ENCODE measurements around the gene MIF4GD.
"Not testable (repeated sequence)": the region's sequence is repeated elsewhere in the genome, so short reads cannot be mapped to it uniquely, and the experiment has no call there.

Gene MIF4GD

DNA sequence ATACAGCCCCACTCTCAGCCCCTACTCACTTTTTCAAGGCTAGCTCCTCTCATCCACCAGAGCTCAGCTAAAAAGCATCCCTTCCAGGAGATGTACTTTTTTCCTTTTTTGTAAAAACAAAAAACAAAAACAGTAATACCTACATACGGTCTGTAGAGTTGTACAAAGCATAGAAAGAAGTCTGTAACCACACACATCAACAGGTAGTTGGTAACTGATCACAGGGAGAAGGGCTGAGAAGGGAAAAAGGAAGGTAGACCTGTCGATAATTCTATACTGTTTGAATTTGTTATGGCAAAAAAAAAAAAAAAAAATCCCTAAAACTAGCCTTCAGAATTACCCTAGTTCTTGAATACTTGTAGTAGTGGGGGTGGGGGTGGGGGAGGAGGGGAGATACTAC is 17.3 kb upstream of the MIF4GD start:
- no peak for DNase-seq

DNA sequence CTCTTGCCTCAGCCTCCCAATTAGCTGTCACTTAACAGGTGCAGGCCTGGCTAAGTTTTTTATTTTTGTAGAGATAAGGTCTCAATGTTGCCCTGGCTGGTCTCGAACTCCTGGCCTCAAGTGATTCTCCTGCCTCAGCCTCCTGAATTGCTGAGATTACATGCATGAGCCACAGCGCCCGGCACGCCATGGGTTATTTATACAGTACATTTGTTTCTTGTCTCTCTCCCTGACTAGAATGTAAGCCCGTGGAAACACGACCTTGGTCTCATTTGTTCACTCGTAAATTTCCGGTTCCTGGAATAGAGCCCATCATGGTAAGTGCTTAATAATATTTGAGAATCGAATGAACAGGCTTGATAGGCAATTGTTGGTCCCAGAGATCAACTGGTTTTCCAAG is 16.2 kb upstream of the MIF4GD start:
- DNase-seq, result no peak

DNA sequence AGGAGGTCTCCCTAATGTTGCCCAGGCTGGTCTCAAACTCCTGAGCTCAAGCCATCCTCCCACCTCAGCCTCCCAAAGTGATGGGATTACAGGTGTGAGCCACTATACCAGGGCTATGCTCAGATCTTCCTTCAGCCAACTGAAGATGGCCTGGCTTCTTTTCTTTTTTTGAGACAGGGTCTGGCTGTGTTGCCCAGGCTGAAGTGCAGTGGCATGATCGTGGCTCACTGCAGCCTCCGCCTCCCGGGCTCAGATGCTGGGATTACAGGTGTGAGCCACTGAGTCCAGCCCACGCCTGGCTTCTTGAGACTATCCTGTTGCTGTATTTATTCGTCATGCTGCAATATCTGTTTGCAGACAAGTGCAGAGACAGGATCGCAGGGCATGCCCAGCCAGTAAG is 14.1 kb upstream of the MIF4GD start:
- DNase-seq, result no peak

DNA sequence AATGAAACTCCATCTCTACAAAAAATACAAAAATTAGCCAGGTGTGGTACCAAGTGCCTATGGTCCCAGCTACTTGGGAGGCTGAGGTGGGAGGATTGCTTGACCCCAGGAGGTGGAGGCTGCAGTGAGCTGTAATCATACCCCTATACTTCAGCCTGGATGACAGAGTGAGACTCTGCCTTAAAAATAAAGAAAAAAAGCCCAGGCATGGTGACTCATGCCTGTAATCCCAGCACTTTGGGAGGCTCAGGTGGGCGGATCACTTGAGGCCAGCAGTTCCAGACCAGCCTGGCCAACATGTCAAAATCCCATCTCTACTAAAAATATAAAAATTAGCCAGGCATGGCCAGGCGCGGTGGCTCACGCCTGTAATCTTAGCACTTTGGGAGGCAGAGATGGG is 9.2 kb upstream of the MIF4GD start:
- not testable (repeated sequence) for DNase-seq

DNA sequence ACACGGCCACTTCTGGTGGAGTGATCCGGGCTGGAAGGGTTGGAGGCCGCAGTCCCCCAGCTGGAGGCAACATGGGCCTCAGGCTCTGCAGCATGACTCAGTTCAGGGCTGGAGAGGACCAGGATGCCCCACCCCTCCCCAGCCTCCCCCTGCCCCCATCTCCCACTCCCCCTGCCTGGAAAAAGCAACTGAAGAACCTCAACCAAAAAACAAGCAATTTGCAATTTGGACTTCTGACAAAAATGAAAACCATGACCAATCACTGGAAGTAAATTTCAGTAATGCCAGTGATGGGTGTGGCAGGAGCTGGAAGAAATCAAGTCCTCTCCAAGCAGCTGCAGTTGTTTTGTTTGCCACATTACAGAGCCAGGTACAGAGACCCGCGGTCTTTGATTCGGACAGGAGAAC is 6.6 kb upstream of the MIF4GD start:
- DNase-seq, result no peak

DNA sequence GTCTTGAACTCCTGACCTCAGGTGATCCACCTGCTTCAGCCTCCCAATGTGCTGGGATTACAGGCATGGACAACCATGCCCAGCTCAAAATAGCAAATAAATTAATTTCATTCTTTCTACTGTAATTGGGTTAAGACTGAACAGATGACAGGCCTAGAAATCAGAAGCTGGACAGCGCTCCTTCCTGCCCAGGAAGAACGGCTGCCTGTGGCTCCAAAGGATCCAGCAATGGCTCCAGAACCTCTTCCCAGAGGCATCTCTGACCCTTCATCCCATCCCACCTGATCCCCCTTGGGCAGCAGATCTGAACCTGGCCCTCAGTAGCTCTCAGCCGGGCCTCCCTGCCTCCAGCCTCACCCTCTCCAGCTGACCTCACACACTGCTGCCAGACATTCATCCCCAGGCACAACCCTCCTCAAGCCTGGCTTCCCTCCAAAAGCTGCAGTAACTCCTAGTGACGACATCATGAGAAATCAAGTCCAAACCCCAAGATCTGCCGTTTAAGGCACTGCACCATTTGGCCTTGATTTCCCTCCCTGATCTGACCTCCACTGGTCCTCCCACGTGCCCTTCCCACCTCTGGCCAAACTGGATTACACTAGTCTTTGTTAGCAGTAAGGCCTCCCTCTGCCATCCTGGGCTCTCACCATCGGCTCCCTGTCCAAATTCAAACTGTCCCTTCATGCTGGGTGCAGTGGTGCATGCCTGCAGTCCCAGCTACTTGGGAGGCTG is 3.1 kb upstream of the MIF4GD start:
- DNase-seq, result no peak

DNA sequence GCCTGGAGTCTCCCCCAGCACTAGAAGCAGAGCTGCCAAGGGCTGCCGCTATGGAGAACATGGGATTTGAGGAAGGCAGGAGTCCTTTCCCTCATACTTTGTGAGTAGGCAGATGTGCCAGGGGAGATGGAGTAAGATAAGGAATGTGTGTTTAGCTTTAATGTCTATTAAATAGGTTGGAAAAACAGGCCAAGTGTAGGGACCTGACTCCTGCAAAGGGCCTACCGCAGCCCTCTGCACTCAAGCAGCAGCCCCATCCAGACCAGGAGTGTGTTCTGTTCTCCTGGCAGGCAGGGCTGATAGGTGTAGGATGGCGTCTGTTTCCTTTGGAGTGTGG is 1.8 kb upstream of the MIF4GD start:
- DNase-seq, result no peak

DNA sequence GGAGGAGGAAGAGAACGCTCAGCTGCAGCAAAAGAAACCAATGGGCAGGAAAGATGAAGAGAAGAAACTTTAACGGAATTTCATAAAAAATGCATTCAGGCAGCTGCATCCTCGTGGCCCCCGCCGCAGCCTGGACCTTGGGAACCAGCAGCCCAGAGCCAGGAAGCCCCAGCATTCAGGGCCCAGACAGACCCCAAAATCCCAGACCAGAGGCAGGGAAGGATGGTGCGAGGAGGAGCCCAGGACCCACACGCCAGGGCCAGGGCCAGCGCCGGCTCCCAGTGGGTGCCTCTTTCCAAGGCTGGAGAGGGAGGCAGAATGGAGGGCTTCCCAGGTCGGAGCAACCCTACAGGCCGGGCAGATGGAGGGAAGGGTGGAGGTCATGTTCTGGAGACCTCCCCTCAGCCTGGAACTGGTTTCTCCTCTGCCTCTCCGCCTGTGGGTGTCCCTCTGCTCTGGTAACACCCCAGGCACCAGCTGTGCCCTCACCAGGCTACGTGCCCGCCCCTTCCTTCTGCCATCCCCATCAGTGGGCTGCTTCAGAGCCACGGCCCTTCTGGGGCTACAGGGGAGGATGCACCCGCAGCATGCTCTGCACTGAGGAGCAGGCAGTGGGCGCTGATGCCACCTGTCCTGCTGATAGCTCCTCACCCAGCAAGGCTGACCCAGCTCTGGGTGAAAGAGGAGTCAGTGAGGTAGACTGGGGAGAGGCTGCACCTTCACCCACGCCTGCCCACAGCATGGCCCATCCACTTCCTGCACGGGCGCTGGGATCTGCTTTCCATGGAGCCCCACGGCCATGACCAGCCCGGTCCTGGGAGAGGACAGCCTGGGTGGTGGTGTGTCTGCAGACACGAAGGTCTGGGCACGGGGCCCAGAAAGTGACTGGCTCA is 1.2 kb upstream of the MIF4GD start:
- peak; percentile 26 to 36 for DNase-seq

DNA sequence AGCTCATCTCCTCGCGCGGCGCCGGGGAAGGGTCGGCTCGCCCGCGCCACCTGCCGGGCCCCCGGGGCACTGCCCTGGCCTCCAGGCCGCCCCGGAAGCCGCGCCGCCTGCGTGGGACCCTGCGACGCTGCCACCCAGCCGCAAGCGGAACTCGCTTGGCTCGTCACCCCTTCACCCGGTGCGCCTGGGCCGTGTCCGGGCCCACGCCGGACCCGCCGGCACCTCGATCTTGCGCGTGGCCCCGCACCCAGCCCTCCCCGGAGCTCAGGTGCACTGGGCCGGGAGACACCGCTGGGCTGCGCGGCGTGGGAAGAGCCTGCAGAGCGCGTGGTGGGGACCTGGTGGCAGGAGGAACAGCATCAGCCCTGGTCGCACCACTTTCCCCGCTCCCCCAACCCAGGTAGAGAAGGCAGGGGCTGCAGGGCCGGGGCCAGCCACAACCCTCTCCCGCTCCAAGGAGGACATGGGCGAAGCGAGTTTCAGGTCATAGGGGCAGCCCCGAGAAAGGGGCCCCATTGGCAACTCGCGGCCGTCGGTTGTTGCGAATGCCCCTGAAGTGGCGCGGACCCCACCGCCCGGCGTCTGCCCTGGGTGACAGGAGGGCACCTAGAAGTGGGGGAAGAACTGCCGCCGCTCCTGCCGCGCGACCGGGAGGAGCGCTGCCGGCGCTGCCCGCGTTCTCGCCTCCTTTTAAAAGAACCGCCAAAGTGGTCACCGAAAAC is 363 bp upstream of the MIF4GD start:
- peak; percentile 84 to 87 for DNase-seq

DNA sequence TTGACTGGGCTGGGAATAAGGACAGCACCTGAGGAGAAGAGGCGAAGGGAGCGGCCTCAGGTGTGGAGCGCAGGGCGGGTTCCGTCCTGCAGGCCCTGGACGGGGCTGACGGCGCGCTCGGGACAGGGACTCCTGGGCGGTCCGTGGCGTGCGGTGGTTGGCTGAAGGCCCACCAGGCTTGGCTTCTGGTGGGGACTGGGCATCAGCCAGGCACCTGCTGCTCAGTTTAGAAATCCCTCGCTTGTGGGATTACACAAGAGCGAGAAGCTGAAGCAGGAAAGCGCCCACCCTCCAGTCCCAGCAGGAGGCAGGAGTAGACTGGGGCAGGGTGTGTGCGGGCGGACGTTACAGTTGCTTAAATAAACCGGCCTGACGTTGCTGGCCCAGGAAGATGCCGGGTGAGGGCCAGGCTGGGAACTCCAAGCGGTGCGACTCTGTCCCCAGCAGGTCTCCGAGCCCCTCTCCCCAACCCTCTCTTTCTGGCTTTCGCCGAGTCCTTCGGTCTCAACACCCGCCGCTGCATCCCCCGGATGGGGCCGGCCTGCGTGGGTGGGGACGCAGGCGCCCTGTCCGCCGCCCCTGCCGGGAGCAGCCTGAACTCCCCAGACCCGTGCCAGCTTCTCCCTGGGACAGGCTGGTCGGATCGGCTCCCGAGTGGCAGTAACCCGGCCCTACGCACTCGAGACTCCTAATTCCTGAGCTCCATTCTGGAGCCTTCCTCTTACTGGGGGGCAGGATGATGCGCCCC is 639 bp downstream of the MIF4GD start:
- peak; percentile 71 to 75 for DNase-seq

DNA sequence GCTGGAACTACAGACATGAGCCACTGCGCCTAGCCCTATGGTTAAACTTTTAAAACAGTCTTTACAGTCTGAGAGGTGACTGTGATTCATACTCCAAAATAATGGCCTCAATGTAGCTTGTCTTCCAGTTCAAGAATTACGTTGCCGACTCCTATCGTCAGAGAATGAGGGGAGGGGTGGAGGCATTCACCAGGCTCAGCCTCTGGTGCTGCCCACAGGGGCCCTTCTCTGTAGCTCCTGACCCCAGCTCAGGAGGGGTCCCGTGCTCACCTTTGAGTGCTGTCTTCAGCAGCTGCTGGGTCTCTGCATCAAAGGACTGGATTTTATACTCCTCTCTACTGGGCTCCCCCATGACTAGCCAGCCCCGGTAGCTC is 1.2 kb downstream of the MIF4GD start:
- DNase-seq, result no peak

DNA sequence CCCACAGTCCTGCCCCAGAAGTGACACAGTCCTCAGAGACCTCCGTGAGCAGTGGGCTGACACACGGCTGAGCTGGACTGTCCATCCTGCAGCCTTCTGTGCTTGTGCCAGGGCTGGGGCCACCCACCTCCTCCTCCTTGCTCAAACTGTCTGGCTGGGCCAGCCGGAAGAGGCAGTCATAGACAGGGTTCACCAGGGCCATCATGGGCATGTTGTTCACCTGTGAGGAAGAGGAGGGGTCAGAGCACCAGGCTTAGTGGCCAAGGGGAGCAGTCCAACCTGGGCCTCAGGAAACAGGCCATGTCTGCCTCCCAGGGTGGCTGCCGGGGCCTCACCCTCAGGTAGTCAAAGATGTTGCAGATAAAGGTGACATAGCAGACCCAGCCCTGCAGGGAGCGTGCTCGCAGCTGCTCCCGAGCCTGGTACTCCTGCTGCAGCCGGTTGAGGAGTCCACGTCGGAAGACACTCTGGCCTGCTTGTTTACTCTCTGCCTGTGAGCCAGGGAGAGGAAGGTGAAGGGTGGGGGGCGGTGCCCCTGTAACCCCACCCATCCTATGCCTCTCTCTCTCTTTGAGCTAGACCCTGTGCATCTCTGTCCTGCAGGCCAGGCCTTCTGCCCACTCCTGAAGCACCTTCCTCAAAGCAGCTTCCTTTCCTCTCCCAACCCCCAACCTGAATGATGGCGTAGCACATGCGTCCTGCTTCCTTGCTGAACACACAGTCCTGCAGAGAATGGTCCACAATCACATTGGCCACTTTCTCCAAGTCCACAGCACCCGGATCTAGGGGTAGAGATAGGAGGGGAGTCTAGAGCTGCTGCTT is 3.4 kb downstream of the MIF4GD start:
- DNase-seq, result no peak

DNA sequence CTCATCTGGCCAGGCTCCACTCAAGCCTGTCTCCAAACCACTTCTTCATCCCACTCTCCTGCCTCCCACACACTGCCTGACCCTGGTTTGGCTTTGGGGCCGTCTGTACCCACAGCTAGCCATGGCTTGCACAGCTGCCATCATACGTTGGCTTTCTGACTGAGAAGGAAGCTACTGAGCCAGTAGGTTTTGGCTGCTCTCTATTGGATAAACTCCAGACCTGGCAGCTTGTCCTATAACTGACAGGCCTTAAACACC is 3.9 kb downstream of the MIF4GD start:
- DNase-seq, result no peak

DNA sequence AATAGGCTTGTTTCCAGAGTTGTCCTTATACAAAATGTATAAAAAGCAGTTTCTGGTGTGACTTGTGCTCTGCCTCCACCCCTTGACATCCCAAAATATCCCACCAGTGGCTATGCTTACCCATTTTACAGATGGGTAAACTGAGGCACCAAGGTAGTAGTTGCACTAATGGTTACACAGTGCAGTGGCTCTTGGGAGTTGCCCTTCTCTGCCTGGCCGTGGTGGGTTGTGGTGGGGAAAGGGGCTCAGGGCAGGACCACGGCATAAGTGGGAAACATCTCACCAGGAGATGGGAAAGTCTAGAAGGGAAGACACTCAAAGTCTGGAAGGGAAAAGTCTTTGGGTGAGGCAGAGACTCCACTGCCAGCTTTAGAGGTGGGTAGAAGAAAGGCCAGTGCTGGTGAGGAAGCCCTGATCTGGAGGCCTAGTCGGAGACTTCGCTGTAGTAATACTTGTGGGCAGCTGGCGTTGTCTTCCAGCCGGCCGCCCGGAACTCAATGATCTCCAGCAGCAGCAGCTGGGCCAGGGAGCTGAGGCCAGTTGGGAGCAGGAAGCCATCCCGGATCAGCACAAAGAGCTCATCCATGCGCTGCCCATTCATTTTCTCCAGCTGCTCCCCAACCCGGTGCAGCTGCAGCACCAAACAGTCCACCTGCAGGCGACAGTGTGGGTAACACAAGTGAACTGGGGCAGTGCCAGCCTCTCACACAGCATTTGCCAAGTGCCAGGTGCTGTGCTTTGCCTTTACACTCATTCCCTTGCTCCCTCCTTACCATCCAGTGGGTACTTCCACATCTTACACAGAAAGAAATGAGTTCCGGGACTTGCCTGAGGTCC is 4.5 kb downstream of the MIF4GD start:
- no peak for DNase-seq

DNA sequence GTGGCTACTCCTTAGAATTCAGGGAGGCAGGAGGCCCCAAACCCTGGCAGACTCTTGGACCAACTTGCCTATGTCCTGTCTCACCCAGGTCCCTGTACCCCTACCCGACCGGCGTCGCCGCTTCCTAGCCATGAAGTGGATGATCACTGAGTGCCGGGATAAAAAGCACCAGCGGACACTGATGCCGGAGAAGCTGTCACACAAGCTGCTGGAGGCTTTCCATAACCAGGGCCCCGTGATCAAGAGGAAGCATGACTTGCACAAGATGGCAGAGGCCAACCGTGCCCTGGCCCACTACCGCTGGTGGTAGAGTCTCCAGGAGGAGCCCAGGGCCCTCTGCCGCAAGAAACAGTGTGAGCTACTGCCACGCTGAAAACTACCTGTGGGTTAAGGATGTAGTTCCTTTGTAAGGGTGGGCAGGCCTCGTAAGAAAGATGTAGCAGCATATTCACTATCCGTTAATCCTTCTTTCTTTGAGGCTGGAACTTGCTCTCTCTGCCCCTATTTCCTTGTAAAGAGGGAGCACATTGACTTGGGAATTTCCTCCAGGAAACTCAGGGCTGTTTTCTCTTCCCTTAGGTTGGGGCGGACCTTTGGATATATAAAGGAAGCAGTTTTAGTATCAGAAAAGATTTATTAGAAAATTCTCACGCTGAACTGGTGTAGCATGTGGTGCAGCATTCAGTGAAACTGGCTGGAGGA is 5.3 kb downstream of the MIF4GD start:
- no peak for DNase-seq

DNA sequence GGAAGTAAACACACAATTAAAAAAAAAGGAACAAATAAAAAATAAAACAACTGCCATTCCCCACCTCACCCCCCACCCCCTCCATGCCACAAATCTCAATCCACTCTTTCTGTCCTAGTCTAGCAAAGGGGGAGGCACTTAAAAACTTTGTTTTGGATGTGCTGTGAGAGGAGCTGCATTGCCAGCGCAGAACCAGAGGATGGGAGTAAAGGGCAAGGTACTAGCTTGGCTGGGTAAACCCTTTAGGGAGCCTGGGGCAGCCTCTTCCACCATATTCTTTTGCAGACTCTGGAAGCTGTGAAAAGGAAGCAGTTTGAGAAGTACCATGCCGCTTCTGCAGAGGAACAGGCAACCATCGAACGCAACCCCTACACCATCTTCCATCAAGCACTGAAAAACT is 8.0 kb downstream of the MIF4GD start:
- no peak for DNase-seq

DNA sequence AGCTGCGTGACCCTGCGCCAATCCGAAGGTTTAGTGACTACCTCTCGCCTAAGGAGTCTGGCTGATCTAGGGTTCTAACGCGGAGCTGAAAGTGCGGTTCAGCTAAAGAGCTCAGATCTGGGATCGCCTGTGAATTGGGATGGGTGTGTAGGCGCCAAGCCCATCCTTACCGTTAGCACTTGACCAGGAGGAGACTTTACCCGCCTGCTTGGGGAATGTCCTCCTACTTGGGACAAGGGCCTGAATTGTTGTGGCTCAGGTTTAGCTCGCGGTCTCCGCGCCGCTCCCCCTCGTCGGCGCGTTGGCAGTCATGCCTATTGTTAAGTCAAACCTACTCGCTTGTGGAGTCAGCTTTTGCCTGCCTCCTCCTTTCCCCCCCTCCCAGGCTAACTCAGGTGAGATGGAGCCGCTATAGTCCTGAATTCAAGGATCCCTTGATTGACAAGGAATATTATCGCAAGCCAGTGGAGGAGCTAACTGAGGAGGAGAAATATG is 8.9 kb downstream of the MIF4GD start:
- no peak for DNase-seq

DNA sequence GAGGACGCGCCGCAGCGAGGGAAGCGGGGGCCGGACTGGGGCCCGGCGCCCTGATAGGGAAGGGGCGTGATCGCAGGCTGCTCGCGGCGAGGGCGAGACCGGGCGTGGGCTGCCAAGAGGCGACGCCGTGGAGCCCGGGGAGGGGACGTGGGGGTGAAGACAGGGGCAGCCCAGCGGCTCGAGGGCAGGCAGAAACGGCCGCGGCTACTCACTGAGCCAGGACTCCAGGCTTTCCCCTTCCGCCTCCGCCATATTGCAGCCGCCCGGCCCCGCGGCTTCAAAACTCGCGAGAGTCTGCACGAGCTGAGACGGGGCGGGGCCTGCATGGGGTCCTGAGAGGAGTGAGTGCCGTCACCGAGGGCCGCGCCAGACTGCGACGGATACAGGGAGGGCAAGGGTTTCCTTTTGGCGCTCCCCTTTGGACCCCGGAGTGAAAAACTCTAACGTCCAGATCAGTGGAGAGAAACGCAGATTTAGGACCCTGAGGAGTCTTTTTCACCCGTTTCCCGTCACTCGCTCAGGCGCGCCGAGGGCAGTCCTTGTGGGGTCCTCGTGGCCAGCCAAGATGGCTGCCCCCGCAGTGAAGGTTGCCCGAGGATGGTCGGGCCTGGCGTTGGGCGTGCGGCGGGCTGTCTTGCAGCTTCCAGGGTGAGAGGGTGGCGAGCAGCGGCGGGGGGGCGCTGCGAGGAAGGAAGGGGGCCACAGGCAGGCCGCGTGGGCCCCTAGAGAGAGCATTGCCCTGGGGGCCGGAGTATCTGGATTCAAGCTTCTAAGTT is 9.5 kb downstream of the MIF4GD start, which contains the start of the genes GGA3 and MRPS7:
Gene GGA3, minus strand, starts transcription at position 271 of the 776 bp plus-strand sequence. Its CDS starts 19 bp downstream, at position 252.
Gene MRPS7, plus strand, starts transcription at position 544 of the 776 bp plus-strand sequence. Its CDS starts 22 bp downstream, at position 566.
- peak; percentile 97 for DNase-seq

DNA sequence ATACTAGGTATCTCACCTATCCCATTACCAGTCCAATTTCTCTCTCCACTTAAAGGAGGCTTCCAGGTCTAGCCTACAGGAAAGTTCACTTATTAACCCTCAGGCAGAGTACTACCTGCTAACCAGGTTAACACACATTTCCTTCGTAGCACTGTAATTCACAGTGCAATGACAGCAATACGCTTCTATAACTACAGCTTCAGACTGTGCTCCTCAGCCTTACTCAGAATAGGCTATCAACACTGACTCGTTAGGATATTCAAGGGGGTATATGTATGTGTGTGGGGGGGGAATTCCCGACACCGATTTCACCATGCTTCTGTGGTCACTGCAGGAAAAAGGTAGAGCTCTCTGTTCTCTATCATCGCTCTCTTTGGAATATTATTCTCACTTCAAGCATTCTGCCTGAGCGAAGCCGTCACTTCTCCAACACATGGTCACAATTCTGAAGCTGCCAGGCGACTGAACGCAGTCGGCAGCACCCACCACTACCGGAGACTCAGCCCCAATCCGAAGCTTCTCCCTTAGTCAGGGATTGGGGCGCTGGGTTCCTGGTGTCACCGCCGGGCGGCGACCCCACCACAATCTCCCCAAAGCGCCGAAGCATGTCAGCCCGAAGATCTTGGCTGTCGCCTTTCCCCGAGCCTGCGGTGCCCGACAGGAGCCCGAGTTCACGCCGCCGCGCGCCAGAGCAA is 10.2 kb downstream of the MIF4GD start:
- DNase-seq, result peak; percentile 59 to 69

All from activated CD4-positive, alpha-beta T cell treated with anti-CD3 and anti-CD28 coated beads, Interleukin-2, amount 50 U/mL, for 48 hours (primary cell).